T follicular helper cell (primary cell): ENCODE data around the gene SENP1.

Experiments used
- DNase-seq: peaks from one replicate; pipeline ENCODE4 v3.0.0-alpha.2; 2020; ENCODE audit warnings: low read depth

Gene SENP1

GRCh38 chr12:48036818-48037217 is 69.1 kb downstream of the SENP1 start:
- no peak for DNase-seq

- no peak for DNase-seq
Observed at GRCh38 chr12:48034835-48035805, 70.8 kb downstream of the SENP1 start.

GRCh38 chr12:48033451-48033850 is 72.4 kb downstream of the SENP1 start:
- no peak for DNase-seq

GRCh38 chr12:48032597-48032996 is 73.3 kb downstream of the SENP1 start:
- no peak for DNase-seq

- DNase-seq: no peak
Observed at GRCh38 chr12:48031135-48031960, 74.5 kb downstream of the SENP1 start.

GRCh38 chr12:48030173-48030650 is 75.7 kb downstream of the SENP1 start:
- DNase-seq: no peak

- no peak for DNase-seq
Observed at GRCh38 chr12:48029491-48030172, 76.2 kb downstream of the SENP1 start.

GRCh38 chr12:48028541-48029431 is 77.1 kb downstream of the SENP1 start:
- no peak for DNase-seq

GRCh38 chr12:48027183-48028002 is 78.5 kb downstream of the SENP1 start:
- DNase-seq: no peak

- no peak for DNase-seq
Observed at GRCh38 chr12:48026060-48026827, 79.6 kb downstream of the SENP1 start.

- no peak for DNase-seq
Observed at GRCh38 chr12:48025281-48025680, 80.6 kb downstream of the SENP1 start.

GRCh38 chr12:48024735-48025134 is 81.1 kb downstream of the SENP1 start:
- no peak for DNase-seq

- DNase-seq: no peak
Observed at GRCh38 chr12:48023386-48023785, 82.5 kb downstream of the SENP1 start.

- DNase-seq: no peak
Observed at GRCh38 chr12:48022676-48023385, 83.0 kb downstream of the SENP1 start.

GRCh38 chr12:48022180-48022521 is 83.7 kb downstream of the SENP1 start:
- no peak for DNase-seq

GRCh38 chr12:48021485-48022179 is 84.2 kb downstream of the SENP1 start:
- no peak for DNase-seq

- DNase-seq: no peak
Observed at GRCh38 chr12:48019639-48020265, 86.1 kb downstream of the SENP1 start.

GRCh38 chr12:48018618-48018995 is 87.3 kb downstream of the SENP1 start:
- DNase-seq: no peak
